NT2/D1 (cell line): ENCODE data around the gene ATAT1.

Experiments
- SUZ12 ChIP-seq: IDR thresholded peaks from 2 replicates; pipeline ENCODE4 v1.6.1; 2011; ENCODE audit not compliant: insufficient read length, insufficient read depth; ENCODE audit errors: extremely low read depth
- YY1 ChIP-seq: IDR thresholded peaks from 2 replicates; pipeline ENCODE4 v1.6.1; 2011; ENCODE audit not compliant: insufficient read length, insufficient read depth
- ZNF274 ChIP-seq: IDR thresholded peaks from 2 replicates; pipeline ENCODE4 v1.6.1; 2011; ENCODE audit warnings: mild to moderate bottlenecking, low read depth, low read length

DNA sequence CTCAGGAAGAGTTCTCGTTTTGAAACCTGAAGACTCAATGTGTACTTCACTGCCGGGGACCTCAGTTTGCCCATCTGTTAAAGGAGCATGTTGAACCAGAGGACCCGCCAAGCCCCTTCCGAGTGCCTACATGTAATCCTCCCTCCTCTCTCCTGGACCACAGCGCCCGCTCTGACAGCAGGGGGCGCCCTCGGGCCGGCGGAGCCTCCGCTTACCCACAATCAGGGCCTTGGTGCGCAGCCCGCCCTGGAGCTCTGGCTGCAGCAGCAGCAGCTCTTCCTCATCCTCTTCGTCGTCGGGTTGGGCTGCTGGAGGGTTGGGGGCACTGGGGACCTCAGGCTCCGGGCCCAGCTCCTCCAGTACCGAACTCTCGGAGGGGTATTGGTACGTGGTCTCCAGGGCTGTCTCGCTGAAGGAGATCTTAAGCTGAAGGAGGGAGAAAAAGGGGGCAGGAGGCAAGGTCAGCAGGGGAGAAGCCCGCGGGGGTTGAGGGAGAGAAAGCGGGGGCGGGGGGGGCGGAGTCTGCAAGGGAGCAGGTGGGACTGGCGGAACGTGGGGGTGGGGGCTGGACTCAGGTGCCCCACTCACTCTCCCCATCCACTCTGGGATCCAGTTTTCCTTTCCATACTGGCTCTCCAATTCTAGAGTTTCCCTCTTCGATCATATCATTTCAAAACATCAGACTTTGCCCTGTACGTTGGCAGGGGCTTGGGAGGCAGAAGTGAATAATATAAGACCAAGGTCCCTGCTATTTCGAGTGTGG lies 52.5 kb downstream of the ATAT1 start:
- TF ChIP-seq YY1 = no peak
- no peak for TF ChIP-seq ZNF274
- TF ChIP-seq SUZ12 = no peak
